GM12872 (cell line): ENCODE data around the gene PINLYP.

Source experiments
- TF ChIP-seq, protein P1 (sequence below): IDR thresholded peaks from 3 replicates; pipeline ENCODE4 v1.5.1; 2011; ENCODE audit warnings: low read depth, mild to moderate bottlenecking, low read length, moderate library complexity; ENCODE audit not compliant: insufficient read depth

Gene PINLYP

DNA sequence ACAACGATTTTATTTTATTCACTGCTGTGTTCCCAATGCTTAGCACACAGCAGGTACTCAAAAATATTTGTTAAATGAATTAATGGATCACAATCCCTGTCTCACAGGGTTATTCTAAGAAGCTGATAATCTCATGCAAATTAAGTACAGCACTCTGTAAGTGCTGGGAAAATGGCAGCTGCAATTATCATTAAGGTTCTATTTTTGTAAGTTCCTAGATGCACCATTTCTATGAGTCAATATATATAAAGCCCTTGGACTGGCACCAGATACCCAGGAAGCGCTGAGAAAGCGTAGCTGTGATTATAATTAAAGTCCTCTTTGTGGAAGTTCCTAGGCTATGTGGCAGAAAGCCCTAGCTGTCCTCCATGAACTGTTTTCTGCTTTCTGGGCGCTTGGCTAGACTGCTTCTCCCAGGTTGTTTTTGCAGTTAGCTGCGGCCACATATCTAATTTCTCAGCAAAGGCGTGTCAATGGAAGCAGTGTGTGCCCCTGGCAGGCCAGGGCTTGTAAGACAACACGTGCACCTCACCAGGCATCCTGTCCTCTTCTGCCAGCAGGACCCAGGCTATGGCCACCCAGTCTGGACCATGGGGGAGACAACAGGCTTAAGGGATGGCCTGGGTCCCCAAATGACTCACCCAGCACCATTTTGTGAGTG, 31.1 kb downstream of the PINLYP start:
- TF ChIP-seq, protein P1, sequence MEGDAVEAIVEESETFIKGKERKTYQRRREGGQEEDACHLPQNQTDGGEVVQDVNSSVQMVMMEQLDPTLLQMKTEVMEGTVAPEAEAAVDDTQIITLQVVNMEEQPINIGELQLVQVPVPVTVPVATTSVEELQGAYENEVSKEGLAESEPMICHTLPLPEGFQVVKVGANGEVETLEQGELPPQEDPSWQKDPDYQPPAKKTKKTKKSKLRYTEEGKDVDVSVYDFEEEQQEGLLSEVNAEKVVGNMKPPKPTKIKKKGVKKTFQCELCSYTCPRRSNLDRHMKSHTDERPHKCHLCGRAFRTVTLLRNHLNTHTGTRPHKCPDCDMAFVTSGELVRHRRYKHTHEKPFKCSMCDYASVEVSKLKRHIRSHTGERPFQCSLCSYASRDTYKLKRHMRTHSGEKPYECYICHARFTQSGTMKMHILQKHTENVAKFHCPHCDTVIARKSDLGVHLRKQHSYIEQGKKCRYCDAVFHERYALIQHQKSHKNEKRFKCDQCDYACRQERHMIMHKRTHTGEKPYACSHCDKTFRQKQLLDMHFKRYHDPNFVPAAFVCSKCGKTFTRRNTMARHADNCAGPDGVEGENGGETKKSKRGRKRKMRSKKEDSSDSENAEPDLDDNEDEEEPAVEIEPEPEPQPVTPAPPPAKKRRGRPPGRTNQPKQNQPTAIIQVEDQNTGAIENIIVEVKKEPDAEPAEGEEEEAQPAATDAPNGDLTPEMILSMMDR, result no peak

DNA sequence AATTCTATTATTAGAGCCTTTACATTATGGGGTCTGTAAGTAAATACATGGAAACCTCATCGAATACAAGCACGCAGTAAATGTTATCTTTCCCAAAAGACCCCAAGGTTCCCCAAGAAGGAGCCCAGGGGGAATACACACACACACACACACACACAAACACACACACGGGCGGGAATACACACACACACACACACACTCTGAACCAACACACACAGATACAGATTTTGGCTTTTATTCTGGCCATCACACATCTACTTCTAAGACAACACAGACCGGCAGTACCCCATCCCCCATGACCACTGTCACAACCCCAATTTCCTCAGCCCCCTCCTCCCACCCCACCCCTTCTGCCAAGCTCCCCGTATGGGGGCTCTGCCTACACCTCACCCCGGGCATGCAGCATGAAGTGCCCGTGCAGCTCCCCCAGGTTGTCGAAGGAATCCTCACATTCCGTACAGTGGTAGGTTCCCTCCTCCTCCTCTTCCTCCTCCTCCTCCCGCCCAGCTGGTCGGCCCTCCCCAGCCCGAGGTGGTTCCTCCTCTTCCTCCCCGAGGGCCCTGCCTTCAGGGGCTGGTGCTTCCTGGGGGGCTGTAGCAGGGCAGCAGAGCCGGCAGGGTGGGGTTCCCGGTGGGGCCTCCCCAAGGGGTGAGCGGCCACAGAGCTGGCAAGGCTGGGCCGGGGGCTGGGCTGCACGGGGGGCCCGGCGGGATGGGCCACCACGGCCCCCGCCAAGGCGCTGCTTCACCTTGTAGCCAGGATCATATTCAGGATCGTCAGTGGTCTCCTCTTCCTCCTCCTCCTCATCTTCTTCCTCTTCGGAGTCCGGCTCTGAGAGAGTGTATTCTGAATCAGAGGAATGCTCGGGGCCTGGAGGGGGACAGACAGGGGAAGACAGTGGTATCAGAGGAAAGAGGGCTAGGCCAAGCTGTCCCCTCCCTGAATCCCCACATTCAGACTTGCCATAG, 31.9 kb downstream of the PINLYP start:
- TF ChIP-seq, protein P1, result no peak

DNA sequence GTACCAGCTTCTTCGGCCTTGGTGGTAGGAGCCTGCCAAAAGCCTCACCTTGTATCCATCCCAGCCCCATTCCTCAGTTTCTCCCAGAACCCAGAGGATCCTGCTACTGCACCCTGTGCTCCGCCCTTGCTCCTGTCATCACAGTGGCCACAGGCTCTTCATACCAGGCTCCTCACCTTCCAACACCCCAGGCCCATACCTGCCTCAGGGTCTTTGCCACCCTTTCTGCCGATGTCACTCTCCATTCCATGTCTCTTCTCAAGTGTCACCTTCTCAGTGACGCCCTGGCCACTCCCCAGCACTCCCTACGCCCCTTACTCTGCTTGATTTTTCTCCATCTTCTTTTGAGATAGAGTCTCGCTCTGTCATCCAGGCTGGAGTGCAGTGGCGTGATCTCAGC, 34.3 kb downstream of the PINLYP start:
- TF ChIP-seq, protein P1, result no peak

DNA sequence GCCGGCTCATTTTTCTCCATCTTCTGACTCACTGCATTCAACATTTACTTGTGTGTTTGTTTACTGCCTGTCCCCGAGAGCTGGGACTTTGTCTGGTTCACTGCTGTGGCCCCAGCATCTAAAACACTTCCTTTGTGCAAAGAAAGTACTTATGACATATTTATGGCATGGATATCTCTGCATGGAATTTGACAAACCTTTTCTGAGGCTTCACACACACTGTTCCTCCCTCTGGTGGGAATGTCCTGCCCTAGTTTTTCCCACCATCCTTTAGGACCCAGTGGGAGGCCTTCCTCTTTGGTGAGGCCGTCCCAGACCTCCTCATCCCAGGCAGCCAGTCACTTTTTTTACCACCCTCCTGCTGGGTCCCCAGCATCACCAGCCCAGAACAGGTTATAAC, 34.9 kb downstream of the PINLYP start:
- TF ChIP-seq, protein P1, result no peak

DNA sequence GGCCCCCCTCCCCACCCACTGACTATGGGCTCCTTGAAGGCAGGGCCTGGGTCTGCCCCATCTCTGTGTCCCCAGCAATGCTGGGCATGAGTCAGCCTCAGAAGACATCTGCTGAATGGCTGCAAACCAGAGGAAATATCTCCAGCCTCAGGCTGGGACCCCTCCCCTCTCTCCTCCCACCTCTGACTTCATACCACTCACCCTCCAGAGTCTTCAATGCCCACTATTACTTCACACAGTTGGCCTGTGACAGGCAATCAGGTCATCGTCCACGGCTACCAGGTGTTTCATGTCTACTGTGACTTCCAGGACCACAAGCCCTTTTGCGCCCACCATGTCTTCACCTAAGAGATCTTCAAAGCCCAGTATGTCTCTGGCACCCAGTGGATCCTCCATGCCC, 36.2 kb downstream of the PINLYP start, which contains the start of gene SRRM5:
SRRM5 (plus strand) TSS at position 301 of the 400 bp plus-strand sequence; CDS start at position 335, 34 bp downstream.
- TF ChIP-seq, protein P1, result no peak

DNA sequence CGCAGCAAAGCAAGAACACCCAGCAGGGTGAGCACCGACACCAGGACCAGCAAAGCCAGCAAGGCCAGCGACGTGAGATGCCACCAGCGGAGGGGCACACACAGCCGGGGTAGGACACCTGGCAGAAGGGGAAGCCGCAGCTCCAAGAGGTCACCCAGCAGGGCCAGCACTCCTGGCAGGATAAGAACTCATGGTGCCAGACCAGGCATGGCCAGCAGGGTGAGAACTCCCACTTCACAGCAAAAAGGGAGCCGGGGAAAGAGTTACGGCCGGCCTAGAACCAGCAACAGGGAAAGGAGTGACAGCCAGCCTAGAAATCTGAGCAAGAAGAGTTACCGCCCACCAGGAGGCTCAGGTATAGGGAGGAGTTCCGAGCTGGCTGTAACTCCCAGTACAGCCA, 36.8 kb downstream of the PINLYP start:
- TF ChIP-seq, protein P1, result no peak

DNA sequence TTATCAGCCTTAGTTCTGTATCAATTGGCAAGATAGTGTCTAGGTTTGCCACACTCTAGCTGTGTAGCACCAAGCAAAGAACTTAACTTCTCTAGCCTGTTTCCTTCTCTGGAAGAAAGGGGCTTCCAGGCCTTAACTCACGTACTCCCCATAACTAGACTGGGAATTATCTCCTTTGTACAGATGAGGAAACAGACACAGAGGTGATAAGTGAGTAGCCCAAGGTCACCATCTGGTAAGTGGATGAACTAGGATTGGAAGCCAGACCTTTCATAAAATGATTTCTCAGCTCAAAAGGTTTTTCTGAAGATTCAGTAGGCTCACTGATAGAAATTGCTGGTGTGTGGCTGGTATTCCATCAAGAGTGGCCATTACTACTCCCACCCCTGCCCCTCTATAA, 40.7 kb downstream of the PINLYP start:
- TF ChIP-seq, protein P1, result no peak
